A673 (cell line): ENCODE data around the gene BATF3. TPM values are rescaled to one million over a fixed set of nuclear protein-coding genes. Genes with fewer than 3 reads are reported as not detected.

ENCODE experiments used
- BruUV-seq: library from RNA; stranded (reverse); fragments of 400-500 nt; replicated peaks from 2 replicates; lab custom pipeline; 2021; lab: Mats Ljungman, UMichigan
- CTCF ChIA-PET: fragments of 300-600 bp; sonication (Branson Sonifier 250); formaldehyde crosslinking; loops from one replicate; lab custom pipeline; 2022; ENCODE audit warnings: antibody characterized with exemption; lab: Charles Lee
- POLR2A ChIA-PET: fragments of 300-600 bp; sonication (Branson Sonifier 250); formaldehyde crosslinking; loops from one replicate; lab custom pipeline; 2022; ENCODE audit warnings: antibody characterized with exemption; ENCODE audit not compliant: low non-redundant PET; lab: Charles Lee
- DNase-seq: peaks from one replicate; pipeline ENCODE4 v3.0.0-alpha.2; 2015; ENCODE audit warnings: low spot score
- H3K27ac ChIP-seq: fragments of 200-600 bp; sonication (generic); 2 replicates; pipeline ENCODE4 v1.5.1; 2016; ENCODE audit warnings: mixed run types, low read depth, mild to moderate bottlenecking, mixed read lengths, antibody characterized with exemption, low read length; ENCODE audit not compliant: poor library complexity, severe bottlenecking
- H3K27me3 ChIP-seq: fragments of 200-600 bp; sonication (generic); replicated peaks from 2 replicates; pipeline ENCODE4 v1.6.1; 2017; ENCODE audit warnings: mixed run types, low read depth, mild to moderate bottlenecking, mixed read lengths, antibody characterized with exemption, low read length; ENCODE audit not compliant: insufficient read depth, poor library complexity
- H3K36me3 ChIP-seq: fragments of 200-600 bp; sonication (generic); 2 replicates; pipeline ENCODE4 v1.6.1; 2016; ENCODE audit warnings: mixed run types, mild to moderate bottlenecking, mixed read lengths, antibody characterized with exemption, low read length; ENCODE audit not compliant: insufficient read depth, poor library complexity, severe bottlenecking
- H3K4me1 ChIP-seq: fragments of 200-600 bp; sonication (generic); 2 replicates; pipeline ENCODE4 v1.6.1; 2017; ENCODE audit warnings: mixed run types, mild to moderate bottlenecking, mixed read lengths, antibody characterized with exemption, low read length; ENCODE audit not compliant: insufficient read depth, poor library complexity, severe bottlenecking
- H3K4me3 ChIP-seq: fragments of 200-600 bp; sonication (generic); 2 replicates; pipeline ENCODE4 v1.5.1; 2016; ENCODE audit warnings: low read depth, mixed run types, mild to moderate bottlenecking, mixed read lengths, low read length; ENCODE audit not compliant: poor library complexity, severe bottlenecking
- H3K9me3 ChIP-seq: fragments of 200-600 bp; sonication (generic); 2 replicates; pipeline ENCODE4 v1.6.1; 2016; ENCODE audit warnings: mixed run types, low read depth, mild to moderate bottlenecking, mixed read lengths, antibody characterized with exemption, low read length; ENCODE audit not compliant: poor library complexity, severe bottlenecking
- EZH2 ChIP-seq: fragments of 200-600 bp; sonication (generic); IDR thresholded peaks from 2 replicates; pipeline ENCODE4 v1.6.1; 2017; ENCODE audit warnings: borderline replicate concordance, low read depth, mild to moderate bottlenecking, mixed read lengths, antibody characterized with exemption, low read length; ENCODE audit not compliant: poor library complexity, severe bottlenecking
- intact Hi-C: fragments of 100-400 bp; cut with micrococcal nuclease; formaldehyde crosslinking; loops from one replicate; pipeline ENCODE4 v1.10.0; 2022; ENCODE audit not compliant: unreplicated experiment
- total RNA-seq: library from RNA; stranded (reverse); gene quantifications from 2 replicates; pipeline ENCODE4 v1.2.3, GENCODE V29; 2021
- TF ChIP-seq, protein P1 (sequence below): fragments of 300-800, 200-600 bp; sonication (generic); conservative IDR thresholded peaks from 2 replicates; pipeline ENCODE4 v1.5.1; 2017; ENCODE audit warnings: low read depth, mild to moderate bottlenecking, antibody characterized with exemption, low read length, moderate library complexity, mixed read lengths

The BATF3 gene
- total RNA-seq, 1 experiment from 2014 or later: 6.9 TPM

- DNase-seq: no peak
- Histone ChIP-seq H3K4me1 (no peaks in the 10 kb centered on the region), H3K27ac (no peak overlapping the region), H3K4me3 (no peak overlapping the region), H3K27me3 (no peaks in the 10 kb centered on the region), H3K9me3 (no peaks in the 10 kb centered on the region), H3K36me3 (no peaks in the 10 kb centered on the region)
- CTCF ChIA-PET: interaction anchor here (1.1 kb wide), 1 partner anchor 18 kb away, joined by 5 read pairs; no protein-coding TSS in a partner anchor
- TF ChIP-seq EZH2: no peak
- TF ChIP-seq, protein P1, sequence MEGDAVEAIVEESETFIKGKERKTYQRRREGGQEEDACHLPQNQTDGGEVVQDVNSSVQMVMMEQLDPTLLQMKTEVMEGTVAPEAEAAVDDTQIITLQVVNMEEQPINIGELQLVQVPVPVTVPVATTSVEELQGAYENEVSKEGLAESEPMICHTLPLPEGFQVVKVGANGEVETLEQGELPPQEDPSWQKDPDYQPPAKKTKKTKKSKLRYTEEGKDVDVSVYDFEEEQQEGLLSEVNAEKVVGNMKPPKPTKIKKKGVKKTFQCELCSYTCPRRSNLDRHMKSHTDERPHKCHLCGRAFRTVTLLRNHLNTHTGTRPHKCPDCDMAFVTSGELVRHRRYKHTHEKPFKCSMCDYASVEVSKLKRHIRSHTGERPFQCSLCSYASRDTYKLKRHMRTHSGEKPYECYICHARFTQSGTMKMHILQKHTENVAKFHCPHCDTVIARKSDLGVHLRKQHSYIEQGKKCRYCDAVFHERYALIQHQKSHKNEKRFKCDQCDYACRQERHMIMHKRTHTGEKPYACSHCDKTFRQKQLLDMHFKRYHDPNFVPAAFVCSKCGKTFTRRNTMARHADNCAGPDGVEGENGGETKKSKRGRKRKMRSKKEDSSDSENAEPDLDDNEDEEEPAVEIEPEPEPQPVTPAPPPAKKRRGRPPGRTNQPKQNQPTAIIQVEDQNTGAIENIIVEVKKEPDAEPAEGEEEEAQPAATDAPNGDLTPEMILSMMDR: no peak
- no TSS peak for BruUV-seq
- intact Hi-C loops: no loop called here
- POLR2A ChIA-PET: no interaction called here
Observed at GRCh38 chr1:212646588-212646987, 53.1 kb downstream of the BATF3 start.

GRCh38 chr1:212645546-212646543 is 53.8 kb downstream of the BATF3 start:
- no peak overlapping the region for H3K27ac ChIP-seq
- CTCF ChIA-PET: interaction anchor here (1.1 kb wide), 1 partner anchor 19 kb away, joined by 5 read pairs; no protein-coding TSS in a partner anchor
- no peaks in the 10 kb centered on the region for H3K27me3 ChIP-seq
- TF ChIP-seq, protein P1: no peak
- no peak for TF ChIP-seq EZH2
- H3K36me3 ChIP-seq: no peaks in the 10 kb centered on the region
- H3K9me3 ChIP-seq: no peaks in the 10 kb centered on the region
- no peaks in the 10 kb centered on the region for H3K4me1 ChIP-seq
- no peak overlapping the region for H3K4me3 ChIP-seq
- BruUV-seq: no TSS peak
- no peak for DNase-seq
- intact Hi-C loops: no loop called here
- POLR2A ChIA-PET: interaction anchor here (0.5 kb wide), 1 partner anchor 668 kb away, joined by 3 read pairs; no protein-coding TSS in a partner anchor

DNA sequence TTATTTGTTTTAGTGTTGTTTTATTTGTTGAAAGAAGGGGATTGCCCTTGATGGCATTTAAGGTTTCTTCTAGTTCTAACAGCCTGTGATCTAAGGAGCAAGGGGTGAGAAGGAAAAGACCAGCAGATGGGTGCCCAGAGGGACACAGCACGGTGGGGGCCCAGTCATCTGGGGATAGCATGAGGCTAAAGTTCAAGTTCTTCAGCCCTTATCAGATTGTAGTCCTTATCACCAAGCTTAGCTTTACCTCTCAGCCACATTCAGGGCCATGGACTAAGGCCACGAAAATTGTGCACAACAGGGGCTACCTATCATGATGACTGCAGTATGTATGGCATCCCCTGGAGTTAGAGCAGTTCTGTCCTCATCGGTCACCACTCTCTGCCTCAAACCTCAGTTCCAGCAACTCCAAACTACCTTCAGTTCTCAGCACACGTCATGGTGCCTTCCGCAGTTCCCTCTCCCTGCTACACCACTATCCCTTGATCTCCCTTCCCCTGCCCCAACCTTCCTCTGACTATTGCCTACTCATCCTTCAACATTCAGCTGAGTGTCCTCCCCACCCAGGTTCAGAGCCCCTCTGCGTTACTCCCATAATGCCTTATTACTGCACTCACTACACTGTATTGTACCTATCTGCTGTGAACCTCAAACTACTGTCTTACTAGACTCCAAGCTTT is 54.6 kb downstream of the BATF3 start:
- TF ChIP-seq, protein P1: no peak
- no TSS peak for BruUV-seq
- Histone ChIP-seq H3K27me3 (no peaks in the 10 kb centered on the region), H3K36me3 (no peaks in the 10 kb centered on the region), H3K4me3 (no peak overlapping the region), H3K9me3 (no peaks in the 10 kb centered on the region), H3K4me1 (no peaks in the 10 kb centered on the region), H3K27ac (no peak overlapping the region)
- ChIA-PET CTCF (interaction anchor here (1.1 kb wide), 1 partner anchor 20 kb away, joined by 5 read pairs; no protein-coding TSS in a partner anchor), POLR2A (no interaction called here)
- DNase-seq: no peak
- intact Hi-C loops: no loop called here
